GM10266 (cell line): ENCODE measurements around the gene IL1RAPL2.

Source experiments
- DNase-seq: peaks from one replicate; pipeline ENCODE4 v3.0.0; 2012; ENCODE audit errors: extremely low spot score
- CTCF ChIP-seq: IDR thresholded peaks from 2 replicates; pipeline ENCODE4 v1.5.1; 2012; ENCODE audit warnings: mild to moderate bottlenecking, low read depth; ENCODE audit not compliant: control insufficient read depth, insufficient read depth; ENCODE audit errors: missing control alignments

The IL1RAPL2 gene

GRCh38 chrX:104842646-104843045, 276.6 kb downstream of the IL1RAPL2 start:
- no peak for DNase-seq
- no peak for TF ChIP-seq CTCF

- TF ChIP-seq CTCF = no peak
- DNase-seq = no peak
These were observed 286.2 kb downstream of the IL1RAPL2 start for GRCh38 chrX:104852241-104852640.

- no peak for TF ChIP-seq CTCF
- no peak for DNase-seq
These were observed 288.2 kb downstream of the IL1RAPL2 start for GRCh38 chrX:104854188-104854587.

GRCh38 chrX:104854790-104855340, 288.9 kb downstream of the IL1RAPL2 start:
- TF ChIP-seq CTCF = no peak

GRCh38 chrX:104863466-104863865, 297.5 kb downstream of the IL1RAPL2 start:
- TF ChIP-seq CTCF = no peak
- no peak for DNase-seq

More at GRCh38 chrX:104854790-104855340, 288.9 kb downstream of the IL1RAPL2 start:
- DNase-seq = no peak

GRCh38 chrX:104864296-104864695, 298.3 kb downstream of the IL1RAPL2 start:
- no peak for TF ChIP-seq CTCF
- no peak for DNase-seq

- no peak for DNase-seq
- no peak for TF ChIP-seq CTCF
These were observed 311.5 kb downstream of the IL1RAPL2 start for GRCh38 chrX:104877504-104877903.
